GM19438 (cell line): ENCODE data around the gene CYP4F22.
A peak's percentile ranks its signal among the peaks of the same experiment; 100 is the strongest.
"Not testable (repeated sequence)": the region's sequence is repeated elsewhere in the genome, so short reads cannot be mapped to it uniquely, and the experiment has no call there.

ENCODE experiments used
- ATAC-seq: cut with Tn5 transposase; IDR thresholded peaks from one replicate; pipeline ENCODE4 v1.9.1; 2021; ENCODE audit warnings: low read depth; ENCODE audit not compliant: unreplicated experiment

CYP4F22 gene

GRCh38 chr19:15508035-15508710, at the start of gene CYP4F22:
CYP4F22 (plus strand) TSS chr19:15508525; CDS start chr19:15525337, 16,812 bp downstream.
- ATAC-seq, result no peak

DNA sequence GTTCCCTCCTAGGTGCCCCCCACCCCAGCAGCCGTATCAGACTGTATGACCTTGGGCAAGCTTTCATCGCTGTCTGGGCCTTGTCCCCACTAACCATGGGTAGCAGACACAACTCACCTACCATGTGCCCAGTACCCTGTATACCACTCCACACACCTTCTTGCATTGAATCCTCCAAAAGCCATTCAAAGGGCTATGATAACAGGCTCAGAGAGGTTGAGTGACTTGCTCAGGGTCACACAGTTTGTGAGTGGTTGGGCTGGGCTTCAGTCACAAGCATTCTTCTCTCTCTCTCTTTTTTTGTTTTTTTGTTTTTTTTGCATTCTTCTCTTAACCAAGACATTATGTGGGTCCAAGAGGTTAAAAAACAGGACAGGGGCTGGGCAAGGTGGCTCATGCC, 46.6 kb upstream of the CYP4F22 start:
- ATAC-seq, result no peak

- ATAC-seq, result no peak
Observed at GRCh38 chr19:15463861-15464371, 44.4 kb upstream of the CYP4F22 start.

GRCh38 chr19:15464394-15465385, 43.6 kb upstream of the CYP4F22 start, which contains the start of gene RASAL3:
RASAL3 (minus strand) TSS chr19:15464544; CDS start chr19:15464358, 186 bp downstream.
- no peak for ATAC-seq

- peak; percentile 54 for ATAC-seq
Observed at GRCh38 chr19:15466851-15467733, 41.2 kb upstream of the CYP4F22 start.

GRCh38 chr19:15467734-15468214, 40.6 kb upstream of the CYP4F22 start:
- no peak for ATAC-seq

DNA sequence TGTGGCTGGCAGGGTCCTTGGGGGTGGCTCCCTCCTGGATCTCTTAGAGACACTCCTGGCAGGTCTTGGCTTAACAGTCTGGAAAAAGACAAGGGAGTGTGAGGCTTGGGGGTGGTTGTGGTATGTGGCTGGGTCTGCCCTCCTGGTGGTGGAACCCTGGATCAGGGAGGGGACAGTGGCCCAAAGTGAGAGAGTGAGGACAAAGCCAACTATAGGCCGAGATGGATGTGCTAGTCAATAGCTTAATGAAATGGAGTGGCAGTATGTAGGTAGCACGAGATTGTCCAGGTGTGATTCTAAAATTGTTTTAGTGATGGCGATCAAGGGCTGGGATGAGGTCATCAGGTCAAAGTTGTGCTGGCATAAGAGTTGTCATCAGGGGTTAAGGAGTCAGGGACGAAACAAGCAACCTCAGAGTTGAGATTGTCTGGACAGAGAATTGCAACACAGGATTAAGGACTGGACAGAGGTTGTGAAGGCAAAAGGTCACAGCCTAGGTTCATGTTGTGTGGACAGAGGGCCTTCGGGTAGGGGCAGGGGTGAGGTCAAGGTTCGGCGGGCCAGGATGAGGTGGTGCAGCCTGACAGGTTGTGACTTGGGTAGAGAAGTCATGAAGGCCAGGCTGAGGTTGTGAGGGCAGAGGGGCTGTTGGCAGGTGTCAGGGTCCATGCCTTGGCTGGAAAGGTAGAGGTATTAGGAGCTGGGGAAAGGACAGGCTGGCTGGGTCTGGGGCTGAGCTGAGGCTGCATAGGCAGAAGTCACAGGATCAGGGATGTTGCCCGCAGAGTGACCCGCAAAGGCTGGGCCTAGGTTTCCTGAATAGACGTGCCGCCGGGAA, 39.4 kb upstream of the CYP4F22 start:
- no peak for ATAC-seq

- ATAC-seq, result no peak
Observed at GRCh38 chr19:15469513-15470297, 38.6 kb upstream of the CYP4F22 start.

GRCh38 chr19:15471639-15472101, 36.7 kb upstream of the CYP4F22 start:
- ATAC-seq, result no peak

- not testable (repeated sequence) for ATAC-seq
Observed at GRCh38 chr19:15473821-15474220, 34.5 kb upstream of the CYP4F22 start.

DNA sequence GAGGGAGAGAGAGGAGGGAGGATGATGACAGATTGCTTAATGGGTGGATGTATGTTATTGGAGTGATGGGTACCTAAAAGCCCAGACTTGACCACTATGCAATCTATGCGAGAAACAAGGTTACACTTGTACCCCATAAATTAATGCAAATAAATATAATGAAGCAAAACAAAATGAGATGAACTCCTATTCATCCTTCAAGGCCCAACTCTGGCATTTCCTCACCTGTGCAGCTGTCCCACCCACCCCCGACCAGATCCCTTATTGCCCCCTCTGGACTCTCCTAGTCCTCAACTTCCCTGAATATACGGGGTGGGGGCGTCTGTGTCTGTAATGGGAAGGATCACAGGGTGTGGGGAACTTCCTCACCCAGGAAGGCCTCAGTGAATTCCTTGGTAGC, 33.2 kb upstream of the CYP4F22 start:
- no peak for ATAC-seq

DNA sequence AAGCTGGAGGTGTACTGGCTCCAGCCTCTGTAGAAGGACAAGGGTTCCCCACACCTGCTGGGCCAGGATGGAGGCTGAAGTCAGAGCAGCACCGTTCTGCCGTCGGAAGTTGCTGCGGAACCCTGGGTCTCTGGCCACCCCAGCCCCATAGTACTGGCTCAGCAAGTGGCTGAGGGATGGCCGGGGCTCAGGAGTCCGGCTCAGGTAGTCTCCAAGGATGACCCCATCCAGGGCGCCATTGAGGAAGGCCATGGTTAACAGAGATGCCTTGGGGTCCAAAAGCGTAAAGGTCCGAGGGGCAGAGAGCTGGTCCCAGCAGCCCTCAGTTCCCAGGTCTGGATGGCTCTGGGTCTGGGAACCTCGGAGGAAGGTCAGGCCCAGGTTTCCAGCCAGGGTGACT, 32.7 kb upstream of the CYP4F22 start:
- ATAC-seq, result no peak

- ATAC-seq, result no peak
Observed at GRCh38 chr19:15476325-15476724, 32.0 kb upstream of the CYP4F22 start.

- ATAC-seq, result no peak
Observed at GRCh38 chr19:15479391-15480345, 28.7 kb upstream of the CYP4F22 start, which contains the start of gene PGLYRP2. PGLYRP2 (minus strand) TSS chr19:15479501; CDS start chr19:15479371, 130 bp downstream.

DNA sequence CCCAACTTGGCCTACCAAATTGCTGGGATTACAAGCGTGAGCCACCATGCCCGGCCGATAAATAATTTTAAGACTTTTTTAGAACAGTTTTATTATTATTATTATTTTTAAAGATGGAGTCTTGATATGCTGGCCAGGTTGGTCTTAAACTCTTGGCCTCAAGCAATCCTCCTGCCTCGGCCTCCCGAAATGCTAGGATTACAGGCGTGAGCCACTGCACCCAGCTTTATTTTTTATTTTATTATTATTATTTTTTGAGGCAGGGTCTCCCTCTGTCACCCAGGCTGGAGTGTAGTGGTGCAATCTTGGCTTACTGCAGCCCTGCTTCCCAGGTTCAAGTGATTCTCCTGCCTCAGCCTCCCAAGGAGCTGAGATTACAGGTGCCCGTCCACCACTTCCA, 27.3 kb upstream of the CYP4F22 start:
- ATAC-seq, result not testable (repeated sequence)

GRCh38 chr19:15485768-15486167, 22.6 kb upstream of the CYP4F22 start:
- ATAC-seq, result not testable (repeated sequence)

DNA sequence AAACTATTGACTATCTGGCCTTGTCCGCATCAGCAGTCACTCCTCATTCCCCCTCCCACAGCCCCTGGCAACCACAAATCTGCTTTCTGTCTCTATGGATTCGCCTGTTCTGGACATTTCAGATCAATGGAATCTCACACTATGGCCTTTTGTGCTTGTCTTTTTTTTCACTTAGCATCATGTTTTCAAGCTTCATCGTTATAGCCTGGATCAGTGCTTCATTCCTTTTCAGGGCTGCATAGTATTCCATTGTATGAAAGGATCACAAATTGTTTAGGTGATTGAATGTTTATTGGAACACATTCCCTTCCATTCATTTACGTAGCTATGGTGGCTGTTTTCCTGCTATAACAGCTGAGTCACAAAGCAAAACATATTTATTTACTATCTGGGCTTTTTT, 21.3 kb upstream of the CYP4F22 start:
- ATAC-seq, result no peak
